ENCODE data around the gene PLEKHA1.

The PLEKHA1 gene

GRCh38 chr10:122481296-122482056 lies 107.0 kb downstream of the PLEKHA1 start:
- no peak for TF ChIP-seq FOXP2 (optimal IDR thresholded peaks at IDR 0.05; ENCODE audit: borderline replicate concordance, extremely low read depth, extremely low read length, insufficient read depth)
- TF ChIP-seq REST (IDR thresholded peaks at IDR 0.05; ENCODE audit: insufficient read depth in 1 of 2, low read depth in 2 of 2, low read length in 2 of 2), result no peak
- TF ChIP-seq TAF1 (IDR thresholded peaks at IDR 0.05; ENCODE audit: borderline replicate concordance, insufficient read depth, low read length), result no peak
- no peak for TF ChIP-seq SIN3A (IDR thresholded peaks at IDR 0.05; ENCODE audit: borderline replicate concordance, insufficient read depth, low read length)
- no peak for TF ChIP-seq POLR2AphosphoS5 (IDR thresholded peaks at IDR 0.05; ENCODE audit: low read depth, low read length)

Measured in PFSK-1 (cell line).